ENCODE data around the gene SCN3A.

Gene SCN3A

GRCh38 chr2:165044505-165045303 is 159.1 kb downstream of the SCN3A start:
- no peak for DNase-seq

All from NCI-H524 treated with DMSO at 0.1 percent for 48 hours (cell line).